Measurements from ENCODE around the gene MRPL30. TPM values are rescaled to one million over a fixed set of nuclear protein-coding genes. Genes with fewer than 3 reads are reported as not detected.
"Not testable (repeated sequence)": the region's sequence is repeated elsewhere in the genome, so short reads cannot be mapped to it uniquely, and the experiment has no call there.

The MRPL30 gene
- total and polyA plus RNA-seq, 2 experiments from 2014 or later: 22.6 to 30.9 TPM

DNA sequence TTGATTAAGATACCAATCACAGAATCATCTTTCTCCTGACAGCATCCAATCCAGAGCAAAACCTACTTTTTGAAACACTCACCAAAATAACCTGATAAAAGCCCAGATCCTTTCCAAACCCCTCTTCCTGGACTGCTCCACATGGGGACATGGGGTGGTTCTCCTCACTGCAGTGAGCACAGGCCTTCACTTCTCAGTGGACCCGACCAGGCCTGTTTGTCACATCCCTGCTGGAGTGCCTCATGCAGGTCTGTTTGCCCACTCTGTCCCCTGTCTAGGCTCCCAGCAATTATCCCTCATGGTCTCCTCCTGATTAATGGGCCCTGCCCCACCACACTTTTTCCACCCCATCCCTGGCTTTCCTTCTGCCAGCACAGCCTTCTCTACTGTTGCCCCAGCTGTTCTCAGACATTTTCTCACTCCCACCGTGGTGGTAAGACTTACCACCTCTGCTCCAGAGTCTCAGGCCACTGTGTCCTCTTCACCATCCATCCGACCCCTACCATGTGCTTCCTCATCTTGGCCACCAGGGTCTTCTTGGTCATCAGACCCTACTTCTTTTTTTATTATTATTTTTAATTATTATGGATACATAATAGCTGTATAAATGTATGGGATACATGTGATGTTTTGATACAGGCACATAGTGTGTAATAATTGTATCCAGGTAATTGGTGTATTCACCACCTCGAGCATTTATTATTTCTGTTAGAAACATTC is 21.1 kb downstream of the MRPL30 start:
- no peak overlapping the region for H2AFZ ChIP-seq
- no peak for TF ChIP-seq EZH2 (IDR thresholded peaks at IDR 0.05; ENCODE audit: insufficient read depth, poor library complexity, severe bottlenecking)
- no peak for TF ChIP-seq EZH2phosphoT487 (IDR thresholded peaks at IDR 0.05; ENCODE audit: insufficient read depth, low read depth)
- WGBS, 2 experiments (ENCODE audit: low coverage in 1 of 2, low lambda C conversion rate in 2 of 2, missing lambda C conversion rate in 2 of 2): 73 to 75% methylated on average over 4 of the region's 4 CpGs

DNA sequence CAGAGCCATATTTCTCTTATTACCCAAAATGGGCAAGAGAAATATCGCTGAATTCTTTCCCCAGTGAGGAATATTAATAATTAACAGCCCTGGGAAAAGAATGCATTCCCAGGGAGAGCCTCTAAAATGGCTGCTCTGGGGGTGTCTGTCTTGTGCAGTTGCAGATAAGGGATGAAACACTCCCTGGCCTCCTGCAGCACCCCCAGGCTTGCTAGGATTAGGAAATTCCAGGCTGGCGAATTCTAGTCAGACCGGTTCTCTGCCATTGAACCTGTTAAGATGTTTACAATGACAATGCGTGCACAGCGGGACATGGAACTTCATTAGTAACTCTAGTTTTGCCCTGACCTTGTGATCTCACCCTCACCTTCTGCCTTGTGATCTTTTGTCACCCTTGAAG is 24.5 kb downstream of the MRPL30 start:
- in situ Hi-C loops (cut with MboI): no loop called here
- H3K9me3 ChIP-seq (ENCODE audit: low read depth): no peaks in the 10 kb centered on the region
- no peaks in the 10 kb centered on the region for H3K36me3 ChIP-seq (ENCODE audit: low read depth)
- no peaks in the 10 kb centered on the region for H3K9me2 ChIP-seq (ENCODE audit: insufficient read depth)
- no peaks in the 10 kb centered on the region for H3K79me2 ChIP-seq (ENCODE audit: insufficient read depth)
- H3K4me3 ChIP-seq: no peak overlapping the region
- no peak overlapping the region for H2AFZ ChIP-seq
- no peak overlapping the region for H3K9ac ChIP-seq
- no peak overlapping the region for H3K4me2 ChIP-seq (ENCODE audit: unreplicated experiment)
- no peak for DNase-seq
- no peak overlapping the region for H3K27ac ChIP-seq
- TF ChIP-seq EZH2 (IDR thresholded peaks at IDR 0.05; ENCODE audit: insufficient read depth, poor library complexity, severe bottlenecking) (no peak), EZH2phosphoT487 (IDR thresholded peaks at IDR 0.05; ENCODE audit: insufficient read depth, low read depth) (no peak)
- H3K27me3 ChIP-seq (replicated peaks; ENCODE audit: insufficient read depth): no peaks in the 10 kb centered on the region
- H4K20me1 ChIP-seq (ENCODE audit: insufficient read depth): no peaks in the 10 kb centered on the region
- no peaks in the 10 kb centered on the region for H3K4me1 ChIP-seq (ENCODE audit: insufficient read depth)
- 87 to 92% methylated on average over 5 of the region's 5 CpGs for WGBS, 2 experiments (ENCODE audit: low coverage in 1 of 2, low lambda C conversion rate in 2 of 2, missing lambda C conversion rate in 2 of 2)
- no peaks in the 10 kb centered on the region for H3F3A ChIP-seq (ENCODE audit: insufficient read depth)

More for the DNA sequence above, 21.1 kb downstream of the MRPL30 start:
- H3K9me3 ChIP-seq (ENCODE audit: low read depth): no peaks in the 10 kb centered on the region
- H3K9me2 ChIP-seq (ENCODE audit: insufficient read depth): no peaks in the 10 kb centered on the region
- H3F3A ChIP-seq (ENCODE audit: insufficient read depth): no peaks in the 10 kb centered on the region
- no peak overlapping the region for H3K4me2 ChIP-seq (ENCODE audit: unreplicated experiment)
- no peaks in the 10 kb centered on the region for H3K79me2 ChIP-seq (ENCODE audit: insufficient read depth)
- no peak overlapping the region for H3K27ac ChIP-seq
- in situ Hi-C loops (cut with MboI): no loop called here
- no peaks in the 10 kb centered on the region for H4K20me1 ChIP-seq (ENCODE audit: insufficient read depth)
- DNase-seq: no peak
- H3K36me3 ChIP-seq (ENCODE audit: low read depth): peaks cover 2% of the 10 kb centered on the region; the same call in 1 of the 2 replicates
- no peak overlapping the region for H3K4me3 ChIP-seq
- no peaks in the 10 kb centered on the region for H3K27me3 ChIP-seq (replicated peaks; ENCODE audit: insufficient read depth)
- no peaks in the 10 kb centered on the region for H3K4me1 ChIP-seq (ENCODE audit: insufficient read depth)
- no peak overlapping the region for H3K9ac ChIP-seq

DNA sequence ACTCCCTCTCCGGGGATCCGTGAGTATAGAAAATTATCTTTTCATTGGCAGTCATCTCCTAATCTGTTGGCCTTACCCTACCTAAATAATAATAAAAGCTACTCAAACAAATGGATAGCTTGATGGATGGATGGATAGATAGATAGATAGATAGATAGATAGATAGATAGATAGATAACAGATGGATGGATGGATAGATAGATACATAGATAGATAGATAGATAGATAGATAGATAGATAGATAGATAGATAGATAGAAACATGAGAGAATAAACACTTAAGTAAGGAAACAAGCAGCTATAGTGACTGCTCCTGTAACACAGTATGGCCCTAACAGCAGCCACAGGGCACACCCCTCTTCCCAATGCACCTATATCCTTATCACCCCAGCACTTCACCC is 35.1 kb downstream of the MRPL30 start:
- H3K36me3 ChIP-seq (ENCODE audit: low read depth): no peaks in the 10 kb centered on the region
- H3F3A ChIP-seq (ENCODE audit: insufficient read depth): no peaks in the 10 kb centered on the region
- in situ Hi-C loops (cut with MboI): no loop called here
- DNase-seq: no peak
- H3K27ac ChIP-seq: no peak overlapping the region
- no peak for TF ChIP-seq EZH2 (IDR thresholded peaks at IDR 0.05; ENCODE audit: insufficient read depth, poor library complexity, severe bottlenecking)
- TF ChIP-seq EZH2phosphoT487 (IDR thresholded peaks at IDR 0.05; ENCODE audit: insufficient read depth, low read depth): no peak
- H3K4me2 ChIP-seq (ENCODE audit: unreplicated experiment): no peak overlapping the region
- no peaks in the 10 kb centered on the region for H3K79me2 ChIP-seq (ENCODE audit: insufficient read depth)
- no peak overlapping the region for H2AFZ ChIP-seq
- H3K27me3 ChIP-seq (replicated peaks; ENCODE audit: insufficient read depth): no peaks in the 10 kb centered on the region
- H4K20me1 ChIP-seq (ENCODE audit: insufficient read depth): no peaks in the 10 kb centered on the region
- no peaks in the 10 kb centered on the region for H3K9me3 ChIP-seq (ENCODE audit: low read depth)
- no peaks in the 10 kb centered on the region for H3K9me2 ChIP-seq (ENCODE audit: insufficient read depth)
- H3K4me1 ChIP-seq (ENCODE audit: insufficient read depth): no peaks in the 10 kb centered on the region
- H3K4me3 ChIP-seq: no peak overlapping the region
- WGBS, 2 experiments (ENCODE audit: low coverage in 1 of 2, low lambda C conversion rate in 2 of 2, missing lambda C conversion rate in 2 of 2): 76 to 81% methylated on average over 2 of the region's 2 CpGs
- H3K9ac ChIP-seq: no peak overlapping the region

DNA sequence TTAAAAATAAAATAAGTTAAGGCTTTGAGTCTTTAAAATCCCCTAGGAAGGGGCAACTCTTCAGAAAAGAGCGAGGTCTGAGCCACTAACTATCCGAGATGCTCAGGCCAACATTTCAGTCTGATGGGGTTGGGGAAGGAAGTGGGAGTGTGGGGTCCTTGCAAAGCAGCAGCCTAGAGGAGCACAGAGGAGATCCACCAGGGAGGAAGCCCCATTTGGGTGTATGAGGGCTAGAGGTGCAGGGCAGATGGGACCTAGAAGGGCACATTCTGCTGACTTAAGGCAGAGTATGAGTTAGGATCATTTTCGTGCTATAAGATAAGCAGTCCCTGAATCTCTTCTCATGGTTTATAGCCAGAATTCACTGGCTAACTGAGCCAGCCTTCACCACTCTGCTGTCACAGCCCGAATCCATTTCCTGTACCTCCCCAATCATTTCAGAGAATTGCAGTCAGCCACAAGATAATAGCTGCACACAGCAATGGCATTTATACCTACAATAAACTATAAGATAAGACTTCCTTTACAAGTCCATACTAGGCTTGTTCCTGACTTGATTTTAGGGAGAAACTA is 37.0 kb downstream of the MRPL30 start:
- DNase-seq: no peak
- TF ChIP-seq EZH2 (IDR thresholded peaks at IDR 0.05; ENCODE audit: insufficient read depth, poor library complexity, severe bottlenecking): no peak
- in situ Hi-C loops (cut with MboI): no loop called here

DNA sequence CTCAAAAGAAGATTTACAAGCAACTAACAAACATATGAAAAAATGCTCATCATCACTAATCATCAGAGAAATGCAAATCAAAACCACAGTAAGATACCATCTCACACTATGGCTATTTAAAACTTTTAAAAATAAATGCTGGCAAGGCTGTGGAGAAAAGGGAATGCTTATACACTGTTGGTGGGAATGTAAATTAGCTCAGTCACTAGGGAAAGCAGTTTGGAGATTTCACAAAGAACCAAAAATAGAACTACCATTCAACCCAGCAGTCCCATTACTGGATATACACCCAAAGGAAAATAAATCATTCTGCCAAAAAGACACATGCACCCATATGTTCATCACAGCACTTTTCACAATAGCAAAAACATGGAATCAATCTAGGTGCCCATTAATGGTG is 52.2 kb downstream of the MRPL30 start:
- H3K27me3 ChIP-seq (replicated peaks; ENCODE audit: insufficient read depth); H4K20me1 ChIP-seq (ENCODE audit: insufficient read depth); H3K4me3 ChIP-seq; H3F3A ChIP-seq (ENCODE audit: insufficient read depth); in situ Hi-C loops (cut with MboI); H3K79me2 ChIP-seq (ENCODE audit: insufficient read depth); H3K9me3 ChIP-seq (ENCODE audit: low read depth); H3K36me3 ChIP-seq (ENCODE audit: low read depth); H3K9me2 ChIP-seq (ENCODE audit: insufficient read depth); H3K27ac ChIP-seq; DNase-seq; H2AFZ ChIP-seq; H3K4me1 ChIP-seq (ENCODE audit: insufficient read depth); H3K4me2 ChIP-seq (ENCODE audit: unreplicated experiment); H3K9ac ChIP-seq: not testable (repeated sequence)

More for the DNA sequence above, 37.0 kb downstream of the MRPL30 start:
- WGBS, 2 experiments (ENCODE audit: low coverage in 1 of 2, low lambda C conversion rate in 2 of 2, missing lambda C conversion rate in 2 of 2): 67 to 74% methylated on average over 4 of the region's 4 CpGs
- no peak overlapping the region for H3K4me2 ChIP-seq (ENCODE audit: unreplicated experiment)
- no peaks in the 10 kb centered on the region for H4K20me1 ChIP-seq (ENCODE audit: insufficient read depth)
- no peaks in the 10 kb centered on the region for H3F3A ChIP-seq (ENCODE audit: insufficient read depth)
- H3K27me3 ChIP-seq (replicated peaks; ENCODE audit: insufficient read depth): no peaks in the 10 kb centered on the region
- H3K9me2 ChIP-seq (ENCODE audit: insufficient read depth): no peaks in the 10 kb centered on the region
- H3K36me3 ChIP-seq (ENCODE audit: low read depth): no peaks in the 10 kb centered on the region
- H3K79me2 ChIP-seq (ENCODE audit: insufficient read depth): no peaks in the 10 kb centered on the region
- H3K4me3 ChIP-seq: no peak overlapping the region
- H3K27ac ChIP-seq: no peak overlapping the region
- H3K9ac ChIP-seq: no peak overlapping the region
- H2AFZ ChIP-seq: no peak overlapping the region
- H3K9me3 ChIP-seq (ENCODE audit: low read depth): no peaks in the 10 kb centered on the region
- H3K4me1 ChIP-seq (ENCODE audit: insufficient read depth): no peaks in the 10 kb centered on the region

Data from GM23248 (cell line).